GM12864 (cell line): ENCODE data around the gene TSPO2.
"Not testable (repeated sequence)": the region's sequence is repeated elsewhere in the genome, so short reads cannot be mapped to it uniquely, and the experiment has no call there.

Experiments used
- DNase-seq: peaks from one replicate; pipeline ENCODE4 v3.0.0-alpha.2; 2011; ENCODE audit warnings: low read depth
- H3K4me3 ChIP-seq: 2 replicates; pipeline ENCODE4 v1.5.1; 2011; ENCODE audit warnings: mild to moderate bottlenecking, low read depth, low read length, control low read depth
- CTCF ChIP-seq: IDR thresholded peaks from 2 replicates; pipeline ENCODE4 v1.5.1; 2011; ENCODE audit warnings: low read depth, mild to moderate bottlenecking, moderate library complexity, low read length, control low read depth, inconsistent platforms; ENCODE audit errors: missing control alignments

TSPO2 gene

GRCh38 chr6:41000248-41000647 is 42.0 kb upstream of the TSPO2 start:
- DNase-seq, result no peak
- TF ChIP-seq CTCF, result no peak
- no peak overlapping the region for H3K4me3 ChIP-seq

- TF ChIP-seq CTCF, result no peak
- DNase-seq, result no peak
- H3K4me3 ChIP-seq, result no peak overlapping the region
Measured at GRCh38 chr6:41002168-41002567, 40.1 kb upstream of the TSPO2 start.

GRCh38 chr6:41006217-41006616 is 36.0 kb upstream of the TSPO2 start:
- DNase-seq, result peak; percentile 21
- TF ChIP-seq CTCF, result peak; percentile 65
- not testable (repeated sequence) for H3K4me3 ChIP-seq

- H3K4me3 ChIP-seq, DNase-seq: not testable (repeated sequence)
Measured at GRCh38 chr6:41006980-41007379, 35.3 kb upstream of the TSPO2 start.

- H3K4me3 ChIP-seq, result no peak overlapping the region
- DNase-seq, result no peak
- no peak for TF ChIP-seq CTCF
Measured at GRCh38 chr6:41008011-41008410, 34.3 kb upstream of the TSPO2 start.

GRCh38 chr6:41009669-41010068 is 32.6 kb upstream of the TSPO2 start:
- TF ChIP-seq CTCF, result no peak
- DNase-seq, result no peak
- H3K4me3 ChIP-seq, result no peak overlapping the region

- TF ChIP-seq CTCF, result no peak
- no peak for DNase-seq
- no peak overlapping the region for H3K4me3 ChIP-seq
Measured at GRCh38 chr6:41011673-41012072, 30.6 kb upstream of the TSPO2 start.
